ENCODE measurements around the gene DMXL1. TPM values are rescaled to one million over a fixed set of nuclear protein-coding genes. Genes with fewer than 3 reads are reported as not detected.

Gene DMXL1
- polyA plus RNA-seq, 1 of the 3 experiments (the other 2 are of a cell fraction), result 6.6 TPM

DNA sequence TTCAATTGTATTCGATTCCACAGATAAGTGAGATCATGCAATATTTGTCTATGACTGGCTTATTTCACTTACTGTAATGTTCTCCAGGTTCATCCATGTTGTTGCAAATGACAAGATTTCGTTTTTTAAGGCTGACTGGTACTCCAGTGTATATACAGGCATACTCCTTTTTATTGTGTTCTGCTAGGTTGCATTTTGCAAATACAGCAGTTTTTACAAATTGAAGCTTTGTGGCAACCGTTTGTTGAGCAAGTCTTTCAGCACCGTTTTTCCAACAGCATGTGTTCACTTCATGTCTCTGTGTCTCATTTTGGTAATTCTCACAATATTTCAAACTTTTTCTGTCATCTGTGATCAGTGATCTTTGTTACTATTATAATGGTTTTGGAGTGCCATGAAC, 82.7 kb downstream of the DMXL1 start:
- H3K9me3 ChIP-seq, result no peaks in the 10 kb centered on the region
- H3K9ac ChIP-seq, result no peak overlapping the region
- 86% methylated on average over 4 of the region's 4 CpGs for whole genome bisulfite sequencing (ENCODE audit: low lambda C conversion rate)
- ChIA-PET POLR2A (no interaction called here), CTCF (interaction anchor here (0.9 kb wide), 1 partner anchor 13 kb away, joined by 3 read pairs; no protein-coding TSS in a partner anchor)
- H3K79me2 ChIP-seq (ENCODE audit: insufficient read depth), result no peaks in the 10 kb centered on the region
- TF ChIP-seq, protein P1, sequence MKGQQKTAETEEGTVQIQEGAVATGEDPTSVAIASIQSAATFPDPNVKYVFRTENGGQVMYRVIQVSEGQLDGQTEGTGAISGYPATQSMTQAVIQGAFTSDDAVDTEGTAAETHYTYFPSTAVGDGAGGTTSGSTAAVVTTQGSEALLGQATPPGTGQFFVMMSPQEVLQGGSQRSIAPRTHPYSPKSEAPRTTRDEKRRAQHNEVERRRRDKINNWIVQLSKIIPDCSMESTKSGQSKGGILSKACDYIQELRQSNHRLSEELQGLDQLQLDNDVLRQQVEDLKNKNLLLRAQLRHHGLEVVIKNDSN (IDR thresholded peaks at IDR 0.05; ENCODE audit: borderline replicate concordance, low read depth), result no peak
- no peak for TF ChIP-seq MXI1 (IDR thresholded peaks at IDR 0.05; ENCODE audit: low read depth, low read length)
- no peak for TF ChIP-seq MAX (IDR thresholded peaks at IDR 0.05; ENCODE audit: low read depth)
- no peak for TF ChIP-seq FOXM1 (IDR thresholded peaks at IDR 0.05; ENCODE audit: low read depth)
- TF ChIP-seq TCF12 (IDR thresholded peaks at IDR 0.05), result no peak
- no peak for TF ChIP-seq PBX3 (IDR thresholded peaks at IDR 0.05)
- no peak for TF ChIP-seq FOSL2 (IDR thresholded peaks at IDR 0.05; ENCODE audit: borderline replicate concordance, low read depth)
- no peak for TF ChIP-seq REST (IDR thresholded peaks at IDR 0.05; ENCODE audit: low read depth, low read length)
- TF ChIP-seq, protein P2, sequence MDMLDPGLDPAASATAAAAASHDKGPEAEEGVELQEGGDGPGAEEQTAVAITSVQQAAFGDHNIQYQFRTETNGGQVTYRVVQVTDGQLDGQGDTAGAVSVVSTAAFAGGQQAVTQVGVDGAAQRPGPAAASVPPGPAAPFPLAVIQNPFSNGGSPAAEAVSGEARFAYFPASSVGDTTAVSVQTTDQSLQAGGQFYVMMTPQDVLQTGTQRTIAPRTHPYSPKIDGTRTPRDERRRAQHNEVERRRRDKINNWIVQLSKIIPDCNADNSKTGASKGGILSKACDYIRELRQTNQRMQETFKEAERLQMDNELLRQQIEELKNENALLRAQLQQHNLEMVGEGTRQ (IDR thresholded peaks at IDR 0.05; ENCODE audit: borderline replicate concordance, low read depth, low read length), result no peak
- no peak for TF ChIP-seq TEAD4 (IDR thresholded peaks at IDR 0.05; ENCODE audit: borderline replicate concordance, insufficient read depth)
- TF ChIP-seq SMC3 (IDR thresholded peaks at IDR 0.05; ENCODE audit: low read depth, low read length), result no peak
- H2AFZ ChIP-seq (ENCODE audit: low read depth), result no peak overlapping the region
- no peak overlapping the region for H3K4me2 ChIP-seq
- no peaks in the 10 kb centered on the region for H4K20me1 ChIP-seq (ENCODE audit: insufficient read depth)
- H3K9me2 ChIP-seq, result no peaks in the 10 kb centered on the region
- H3K4me1 ChIP-seq (ENCODE audit: control insufficient read depth in 1 of 2, insufficient read depth in 2 of 2, low read depth in 1 of 2, low read length in 1 of 2), result no peaks in the 10 kb centered on the region
- H3K36me3 ChIP-seq (replicated peaks in 1 of 2; ENCODE audit: control insufficient read depth in 1 of 2, insufficient read depth in 2 of 2, low read length in 1 of 2), result peaks cover 22 to 41% of the 10 kb centered on the region in 2 experiments
- H3K4me3 ChIP-seq (ENCODE audit: low read depth in 2 of 2, low read length in 1 of 2), result no peak overlapping the region
- no peaks in the 10 kb centered on the region for H3F3A ChIP-seq (replicated peaks; ENCODE audit: insufficient read depth)
- H3K27ac ChIP-seq (ENCODE audit: low read depth in 2 of 2, low read length in 1 of 2), result no peak overlapping the region
- H3K27me3 ChIP-seq (ENCODE audit: insufficient read depth), result no peaks in the 10 kb centered on the region
- DNase-seq, result no peak
